ENCODE results near the gene DENND4A. TPM values are rescaled to one million over a fixed set of nuclear protein-coding genes. Genes with fewer than 3 reads are reported as not detected.
A peak's percentile ranks its signal among the peaks of the same experiment; 100 is the strongest.

DENND4A gene
- total and polyA plus RNA-seq, 9 of the 15 experiments (the other 6 are each of a cell fraction or from before 2014, with no cell fraction given), result 6.8 to 32.3 (median 19.9) TPM

DNA sequence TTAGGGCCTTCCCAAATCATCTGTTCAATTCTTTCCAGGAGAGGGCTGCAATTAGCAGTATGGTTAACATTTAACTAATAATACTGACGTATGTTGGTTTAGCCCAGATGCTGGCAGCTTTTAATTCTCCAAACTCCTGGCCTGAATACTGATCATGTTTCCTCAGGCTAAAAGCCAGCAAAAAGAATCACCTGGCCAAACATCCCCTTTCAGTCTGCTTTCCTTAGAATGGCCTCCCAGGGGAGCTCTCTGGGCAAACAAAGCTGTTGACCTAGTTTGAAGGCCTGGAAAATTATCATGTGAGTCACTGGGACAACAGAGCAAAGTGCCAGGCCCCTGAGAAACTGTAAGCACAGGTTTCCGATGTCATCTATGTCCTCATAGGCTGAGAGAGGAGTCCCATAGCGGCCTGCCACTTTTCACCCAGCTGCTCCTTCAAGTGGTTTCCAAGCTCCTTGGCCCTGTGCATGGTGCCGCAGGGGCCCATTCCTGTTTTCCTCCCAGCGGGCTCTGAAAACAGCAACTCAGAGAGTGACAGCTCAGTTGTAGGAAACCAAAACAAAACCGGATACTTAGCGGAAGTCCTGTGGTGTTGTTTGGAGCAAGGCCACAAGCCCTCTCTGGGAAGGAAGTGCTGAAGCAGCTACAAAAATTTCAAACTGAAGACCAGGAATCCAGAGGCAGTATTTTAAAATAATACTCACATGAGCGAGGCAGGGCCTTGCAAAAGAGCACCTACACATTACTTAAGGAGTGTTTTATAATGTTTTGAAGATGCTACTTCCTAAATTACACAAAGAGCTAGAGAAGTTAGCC lies 40.7 kb upstream of the DENND4A start (continued):
- TF ChIP-seq, protein P1, sequence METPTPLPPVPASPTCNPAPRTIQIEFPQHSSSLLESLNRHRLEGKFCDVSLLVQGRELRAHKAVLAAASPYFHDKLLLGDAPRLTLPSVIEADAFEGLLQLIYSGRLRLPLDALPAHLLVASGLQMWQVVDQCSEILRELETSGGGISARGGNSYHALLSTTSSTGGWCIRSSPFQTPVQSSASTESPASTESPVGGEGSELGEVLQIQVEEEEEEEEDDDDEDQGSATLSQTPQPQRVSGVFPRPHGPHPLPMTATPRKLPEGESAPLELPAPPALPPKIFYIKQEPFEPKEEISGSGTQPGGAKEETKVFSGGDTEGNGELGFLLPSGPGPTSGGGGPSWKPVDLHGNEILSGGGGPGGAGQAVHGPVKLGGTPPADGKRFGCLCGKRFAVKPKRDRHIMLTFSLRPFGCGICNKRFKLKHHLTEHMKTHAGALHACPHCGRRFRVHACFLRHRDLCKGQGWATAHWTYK (CRISPR knock-in tag; IDR thresholded peaks at IDR 0.05), result no peak
- TF ChIP-seq, protein P2, sequence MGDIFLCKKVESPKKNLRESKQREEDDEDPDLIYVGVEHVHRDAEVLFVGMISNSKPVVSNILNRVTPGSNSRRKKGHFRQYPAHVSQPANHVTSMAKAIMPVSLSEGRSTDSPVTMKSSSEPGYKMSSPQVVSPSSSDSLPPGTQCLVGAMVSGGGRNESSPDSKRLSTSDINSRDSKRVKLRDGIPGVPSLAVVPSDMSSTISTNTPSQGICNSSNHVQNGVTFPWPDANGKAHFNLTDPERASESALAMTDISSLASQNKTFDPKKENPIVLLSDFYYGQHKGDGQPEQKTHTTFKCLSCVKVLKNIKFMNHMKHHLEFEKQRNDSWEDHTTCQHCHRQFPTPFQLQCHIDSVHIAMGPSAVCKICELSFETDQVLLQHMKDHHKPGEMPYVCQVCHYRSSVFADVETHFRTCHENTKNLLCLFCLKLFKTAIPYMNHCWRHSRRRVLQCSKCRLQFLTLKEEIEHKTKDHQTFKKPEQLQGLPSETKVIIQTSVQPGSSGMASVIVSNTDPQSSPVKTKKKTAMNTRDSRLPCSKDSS (IDR thresholded peaks at IDR 0.05; ENCODE audit: low read depth, partially characterized antibody), result no peak
- TF ChIP-seq, protein P3, sequence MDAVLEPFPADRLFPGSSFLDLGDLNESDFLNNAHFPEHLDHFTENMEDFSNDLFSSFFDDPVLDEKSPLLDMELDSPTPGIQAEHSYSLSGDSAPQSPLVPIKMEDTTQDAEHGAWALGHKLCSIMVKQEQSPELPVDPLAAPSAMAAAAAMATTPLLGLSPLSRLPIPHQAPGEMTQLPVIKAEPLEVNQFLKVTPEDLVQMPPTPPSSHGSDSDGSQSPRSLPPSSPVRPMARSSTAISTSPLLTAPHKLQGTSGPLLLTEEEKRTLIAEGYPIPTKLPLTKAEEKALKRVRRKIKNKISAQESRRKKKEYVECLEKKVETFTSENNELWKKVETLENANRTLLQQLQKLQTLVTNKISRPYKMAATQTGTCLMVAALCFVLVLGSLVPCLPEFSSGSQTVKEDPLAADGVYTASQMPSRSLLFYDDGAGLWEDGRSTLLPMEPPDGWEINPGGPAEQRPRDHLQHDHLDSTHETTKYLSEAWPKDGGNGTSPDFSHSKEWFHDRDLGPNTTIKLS (IDR thresholded peaks at IDR 0.05; ENCODE audit: borderline replicate concordance, low read depth), result 0 out of 2 replicates have a peak, but pooled peaks have one; percentile 40
- peak in 1 of 2 experiments; percentile 37; a peak in 1 of 4 replicates for TF ChIP-seq RCOR1 (IDR thresholded peaks at IDR 0.05; ENCODE audit: borderline replicate concordance in 1 of 2, low read depth in 2 of 2, low read length in 2 of 2)
- TF ChIP-seq, protein P4, sequence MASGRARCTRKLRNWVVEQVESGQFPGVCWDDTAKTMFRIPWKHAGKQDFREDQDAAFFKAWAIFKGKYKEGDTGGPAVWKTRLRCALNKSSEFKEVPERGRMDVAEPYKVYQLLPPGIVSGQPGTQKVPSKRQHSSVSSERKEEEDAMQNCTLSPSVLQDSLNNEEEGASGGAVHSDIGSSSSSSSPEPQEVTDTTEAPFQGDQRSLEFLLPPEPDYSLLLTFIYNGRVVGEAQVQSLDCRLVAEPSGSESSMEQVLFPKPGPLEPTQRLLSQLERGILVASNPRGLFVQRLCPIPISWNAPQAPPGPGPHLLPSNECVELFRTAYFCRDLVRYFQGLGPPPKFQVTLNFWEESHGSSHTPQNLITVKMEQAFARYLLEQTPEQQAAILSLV (tag; IDR thresholded peaks at IDR 0.05), result peak; percentile 72
- TF ChIP-seq ZNF316 (IDR thresholded peaks at IDR 0.05), result 0 out of 2 replicates have a peak, but pooled peaks have one; percentile 36
- no peak for TF ChIP-seq RHOXF2B (CRISPR knock-in tag; conservative IDR thresholded peaks at IDR 0.05)
- TF ChIP-seq ZNF57 (CRISPR knock-in tag; IDR thresholded peaks at IDR 0.05), result no peak; the same call in 1 of the 2 replicates
- TF ChIP-seq, protein P5, sequence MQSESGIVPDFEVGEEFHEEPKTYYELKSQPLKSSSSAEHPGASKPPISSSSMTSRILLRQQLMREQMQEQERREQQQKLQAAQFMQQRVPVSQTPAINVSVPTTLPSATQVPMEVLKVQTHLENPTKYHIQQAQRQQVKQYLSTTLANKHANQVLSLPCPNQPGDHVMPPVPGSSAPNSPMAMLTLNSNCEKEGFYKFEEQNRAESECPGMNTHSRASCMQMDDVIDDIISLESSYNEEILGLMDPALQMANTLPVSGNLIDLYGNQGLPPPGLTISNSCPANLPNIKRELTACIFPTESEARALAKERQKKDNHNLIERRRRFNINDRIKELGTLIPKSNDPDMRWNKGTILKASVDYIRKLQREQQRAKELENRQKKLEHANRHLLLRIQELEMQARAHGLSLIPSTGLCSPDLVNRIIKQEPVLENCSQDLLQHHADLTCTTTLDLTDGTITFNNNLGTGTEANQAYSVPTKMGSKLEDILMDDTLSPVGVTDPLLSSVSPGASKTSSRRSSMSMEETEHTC (IDR thresholded peaks at IDR 0.05), result no peak
- TF ChIP-seq, protein P6, sequence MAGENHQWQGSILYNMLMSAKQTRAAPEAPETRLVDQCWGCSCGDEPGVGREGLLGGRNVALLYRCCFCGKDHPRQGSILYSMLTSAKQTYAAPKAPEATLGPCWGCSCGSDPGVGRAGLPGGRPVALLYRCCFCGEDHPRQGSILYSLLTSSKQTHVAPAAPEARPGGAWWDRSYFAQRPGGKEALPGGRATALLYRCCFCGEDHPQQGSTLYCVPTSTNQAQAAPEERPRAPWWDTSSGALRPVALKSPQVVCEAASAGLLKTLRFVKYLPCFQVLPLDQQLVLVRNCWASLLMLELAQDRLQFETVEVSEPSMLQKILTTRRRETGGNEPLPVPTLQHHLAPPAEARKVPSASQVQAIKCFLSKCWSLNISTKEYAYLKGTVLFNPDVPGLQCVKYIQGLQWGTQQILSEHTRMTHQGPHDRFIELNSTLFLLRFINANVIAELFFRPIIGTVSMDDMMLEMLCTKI (IDR thresholded peaks at IDR 0.05; ENCODE audit: partially characterized antibody), result no peak
- no peak for TF ChIP-seq HDAC6 (IDR thresholded peaks at IDR 0.05; ENCODE audit: low read depth, low read length)
- TF ChIP-seq, protein P7, sequence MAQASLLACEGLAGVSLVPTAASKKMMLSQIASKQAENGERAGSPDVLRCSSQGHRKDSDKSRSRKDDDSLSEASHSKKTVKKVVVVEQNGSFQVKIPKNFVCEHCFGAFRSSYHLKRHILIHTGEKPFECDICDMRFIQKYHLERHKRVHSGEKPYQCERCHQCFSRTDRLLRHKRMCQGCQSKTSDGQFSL (CRISPR knock-in tag; IDR thresholded peaks at IDR 0.05), result no peak
- TF ChIP-seq, protein P7 (tag; IDR thresholded peaks at IDR 0.05), result no peak
- no peak for TF ChIP-seq NCOA2 (IDR thresholded peaks at IDR 0.05; ENCODE audit: partially characterized antibody in 2 of 2)
- TF ChIP-seq, protein P8, sequence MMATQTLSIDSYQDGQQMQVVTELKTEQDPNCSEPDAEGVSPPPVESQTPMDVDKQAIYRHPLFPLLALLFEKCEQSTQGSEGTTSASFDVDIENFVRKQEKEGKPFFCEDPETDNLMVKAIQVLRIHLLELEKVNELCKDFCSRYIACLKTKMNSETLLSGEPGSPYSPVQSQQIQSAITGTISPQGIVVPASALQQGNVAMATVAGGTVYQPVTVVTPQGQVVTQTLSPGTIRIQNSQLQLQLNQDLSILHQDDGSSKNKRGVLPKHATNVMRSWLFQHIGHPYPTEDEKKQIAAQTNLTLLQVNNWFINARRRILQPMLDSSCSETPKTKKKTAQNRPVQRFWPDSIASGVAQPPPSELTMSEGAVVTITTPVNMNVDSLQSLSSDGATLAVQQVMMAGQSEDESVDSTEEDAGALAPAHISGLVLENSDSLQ (IDR thresholded peaks at IDR 0.05), result peak; percentile 85
